HG03139 (cell line): ENCODE results near the gene ZGLP1.
A peak's percentile ranks its signal among the peaks of the same experiment; 100 is the strongest.
"Not testable (repeated sequence)": the region's sequence is repeated elsewhere in the genome, so short reads cannot be mapped to it uniquely, and the experiment has no call there.

Experiments used
- ATAC-seq: cut with Tn5 transposase; IDR thresholded peaks from one replicate; pipeline ENCODE4 v1.9.1; 2021; ENCODE audit not compliant: unreplicated experiment

The ZGLP1 gene

DNA sequence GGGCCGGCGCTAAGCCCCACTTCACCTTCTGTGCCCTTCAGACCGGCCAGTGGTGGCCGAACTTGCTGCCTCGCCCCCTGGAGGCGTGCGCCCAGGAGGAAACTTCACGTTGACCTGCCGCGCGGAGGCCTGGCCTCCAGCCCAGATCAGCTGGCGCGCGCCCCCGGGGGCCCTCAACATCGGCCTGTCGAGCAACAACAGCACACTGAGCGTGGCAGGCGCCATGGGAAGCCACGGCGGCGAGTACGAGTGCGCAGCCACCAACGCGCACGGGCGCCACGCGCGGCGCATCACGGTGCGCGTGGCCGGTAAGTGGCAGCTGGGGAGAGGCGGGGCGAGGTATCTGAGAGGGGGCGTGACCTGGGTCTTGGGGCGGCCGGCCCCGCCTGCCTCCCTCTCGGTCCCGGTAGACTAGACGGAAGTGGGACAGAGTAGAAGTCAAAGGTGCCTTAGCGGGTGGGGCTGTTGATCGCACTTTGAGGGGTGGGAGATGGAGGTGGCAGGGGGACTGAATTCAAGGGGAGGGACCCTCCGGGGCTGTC is 14.2 kb downstream of the ZGLP1 start:
- ATAC-seq = no peak

DNA sequence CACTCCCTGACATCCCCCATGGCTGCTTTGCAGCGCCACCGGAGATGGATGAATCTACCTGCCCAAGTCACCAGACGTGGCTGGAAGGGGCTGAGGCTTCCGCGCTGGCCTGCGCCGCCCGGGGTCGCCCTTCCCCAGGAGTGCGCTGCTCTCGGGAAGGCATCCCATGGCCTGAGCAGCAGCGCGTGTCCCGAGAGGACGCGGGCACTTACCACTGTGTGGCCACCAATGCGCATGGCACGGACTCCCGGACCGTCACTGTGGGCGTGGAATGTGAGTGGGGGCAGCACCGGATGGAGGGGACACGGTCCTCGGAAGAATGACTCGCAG is 15.3 kb downstream of the ZGLP1 start:
- ATAC-seq = no peak

DNA sequence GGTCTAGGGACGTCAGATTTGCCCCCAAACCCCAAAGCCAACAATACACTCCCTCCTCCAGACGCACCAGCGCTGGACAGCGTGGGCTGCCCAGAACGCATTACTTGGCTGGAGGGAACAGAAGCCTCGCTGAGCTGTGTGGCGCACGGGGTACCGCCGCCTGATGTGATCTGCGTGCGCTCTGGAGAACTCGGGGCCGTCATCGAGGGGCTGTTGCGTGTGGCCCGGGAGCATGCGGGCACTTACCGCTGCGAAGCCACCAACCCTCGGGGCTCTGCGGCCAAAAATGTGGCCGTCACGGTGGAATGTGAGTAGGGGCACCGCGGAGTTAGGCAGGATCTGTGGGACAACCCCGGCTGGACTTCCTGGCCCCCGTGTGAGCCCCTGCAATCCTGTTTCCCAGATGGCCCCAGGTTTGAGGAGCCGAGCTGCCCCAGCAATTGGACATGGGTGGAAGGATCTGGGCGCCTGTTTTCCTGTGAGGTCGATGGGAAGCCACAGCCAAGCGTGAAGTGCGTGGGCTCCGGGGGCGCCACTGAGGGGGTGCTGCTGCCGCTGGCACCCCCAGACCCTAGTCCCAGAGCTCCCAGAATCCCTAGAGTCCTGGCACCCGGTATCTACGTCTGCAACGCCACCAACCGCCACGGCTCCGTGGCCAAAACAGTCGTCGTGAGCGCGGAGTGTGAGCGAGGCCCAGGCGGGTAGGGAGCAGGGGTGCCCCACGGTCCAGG is 15.8 kb downstream of the ZGLP1 start:
- no peak for ATAC-seq

- ATAC-seq = no peak
Measured at GRCh38 chr19:10292789-10293636, 16.6 kb downstream of the ZGLP1 start.

- ATAC-seq = peak; percentile 43
Measured at GRCh38 chr19:10292206-10292788, 17.3 kb downstream of the ZGLP1 start.

GRCh38 chr19:10291554-10292205 is 17.9 kb downstream of the ZGLP1 start:
- ATAC-seq = no peak

- ATAC-seq = no peak
Measured at GRCh38 chr19:10290876-10291553, 18.6 kb downstream of the ZGLP1 start.

- no peak for ATAC-seq
Measured at GRCh38 chr19:10290357-10290875, 19.2 kb downstream of the ZGLP1 start.

DNA sequence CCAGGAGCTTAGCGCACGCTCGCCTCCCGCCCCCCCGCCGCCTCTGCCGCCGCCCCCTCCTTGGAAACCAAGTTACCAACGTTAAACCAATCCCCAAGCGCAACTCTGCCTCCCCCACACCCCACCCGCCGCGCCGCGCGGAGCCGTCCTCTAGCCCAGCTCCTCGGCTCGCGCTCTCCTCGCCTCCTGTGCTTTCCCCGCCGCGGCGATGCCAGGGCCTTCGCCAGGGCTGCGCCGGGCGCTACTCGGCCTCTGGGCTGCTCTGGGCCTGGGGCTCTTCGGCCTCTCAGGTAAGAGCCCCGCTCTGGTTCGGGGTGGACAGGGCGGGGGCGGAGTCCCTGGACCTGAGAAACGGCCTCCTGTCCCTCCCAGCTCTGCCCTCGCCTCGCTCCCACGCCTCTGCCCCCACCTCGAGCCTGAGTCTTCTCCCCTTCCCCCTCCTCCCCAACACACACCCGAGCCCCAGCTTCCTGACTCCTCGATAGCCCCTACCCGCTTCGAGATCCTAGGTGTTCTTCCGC is 19.7 kb downstream of the ZGLP1 start, which contains the start of gene ICAM5:
ICAM5 (plus strand) TSS at position 117 of the 521 bp plus-strand sequence; CDS start at position 209, 92 bp downstream.
- no peak for ATAC-seq

DNA sequence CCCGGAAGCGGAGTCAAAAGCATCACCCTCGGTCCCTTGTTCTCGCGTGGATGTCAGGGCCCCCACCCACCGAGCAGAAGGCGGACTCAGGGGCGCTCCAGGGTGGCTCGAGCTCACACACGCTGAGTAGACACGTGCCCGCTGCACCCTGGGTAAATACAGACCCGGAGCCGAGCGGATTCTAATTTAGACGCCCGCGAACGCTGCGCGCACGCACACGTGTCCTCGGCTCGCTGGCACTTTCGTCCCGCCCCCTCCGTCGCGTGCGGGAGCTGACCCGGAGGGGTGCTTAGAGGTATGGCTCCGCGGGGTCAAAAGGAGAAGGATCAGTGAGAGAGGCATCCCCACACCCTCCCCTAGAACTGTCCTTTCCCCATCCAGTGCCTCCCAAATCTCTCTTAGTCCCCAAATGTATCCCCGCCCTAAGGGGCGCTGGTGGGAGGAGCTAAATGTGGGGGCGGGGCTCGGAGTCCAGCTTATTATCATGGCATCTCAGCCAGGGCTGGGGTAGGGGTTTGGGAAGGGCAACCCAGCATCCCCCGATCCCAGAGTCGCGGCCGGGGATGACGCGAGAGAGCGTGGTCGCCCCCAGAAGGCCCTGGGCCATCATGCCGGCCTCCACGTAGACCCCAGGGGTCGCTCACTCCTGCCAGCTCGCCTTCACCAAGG is 20.3 kb downstream of the ZGLP1 start:
- no peak for ATAC-seq

GRCh38 chr19:10288662-10289166 is 20.9 kb downstream of the ZGLP1 start:
- ATAC-seq = no peak

DNA sequence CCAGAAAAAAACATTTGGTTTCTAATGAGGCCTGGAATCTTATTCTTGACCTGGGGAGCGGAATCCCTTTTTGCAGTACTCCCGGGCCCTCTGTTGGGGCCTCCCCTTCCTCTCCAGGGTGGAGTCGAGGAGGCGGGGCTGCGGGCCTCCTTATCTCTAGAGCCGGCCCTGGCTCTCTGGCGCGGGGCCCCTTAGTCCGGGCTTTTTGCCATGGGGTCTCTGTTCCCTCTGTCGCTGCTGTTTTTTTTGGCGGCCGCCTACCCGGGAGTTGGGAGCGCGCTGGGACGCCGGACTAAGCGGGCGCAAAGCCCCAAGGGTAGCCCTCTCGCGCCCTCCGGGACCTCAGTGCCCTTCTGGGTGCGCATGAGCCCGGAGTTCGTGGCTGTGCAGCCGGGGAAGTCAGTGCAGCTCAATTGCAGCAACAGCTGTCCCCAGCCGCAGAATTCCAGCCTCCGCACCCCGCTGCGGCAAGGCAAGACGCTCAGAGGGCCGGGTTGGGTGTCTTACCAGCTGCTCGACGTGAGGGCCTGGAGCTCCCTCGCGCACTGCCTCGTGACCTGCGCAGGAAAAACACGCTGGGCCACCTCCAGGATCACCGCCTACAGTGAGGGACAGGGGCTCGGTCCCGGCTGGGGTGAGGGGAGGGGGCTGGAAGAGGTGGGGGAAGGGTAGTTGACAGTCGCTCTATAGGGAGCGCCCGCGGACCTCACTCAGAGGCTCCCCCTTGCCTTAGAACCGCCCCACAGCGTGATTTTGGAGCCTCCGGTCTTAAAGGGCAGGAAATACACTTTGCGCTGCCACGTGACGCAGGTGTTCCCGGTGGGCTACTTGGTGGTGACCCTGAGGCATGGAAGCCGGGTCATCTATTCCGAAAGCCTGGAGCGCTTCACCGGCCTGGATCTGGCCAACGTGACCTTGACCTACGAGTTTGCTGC is 22.5 kb downstream of the ZGLP1 start, which contains the start of gene ICAM4:
ICAM4 (plus strand) TSS at position 153 of the 935 bp plus-strand sequence; CDS start at position 211, 58 bp downstream.
- ATAC-seq = no peak

DNA sequence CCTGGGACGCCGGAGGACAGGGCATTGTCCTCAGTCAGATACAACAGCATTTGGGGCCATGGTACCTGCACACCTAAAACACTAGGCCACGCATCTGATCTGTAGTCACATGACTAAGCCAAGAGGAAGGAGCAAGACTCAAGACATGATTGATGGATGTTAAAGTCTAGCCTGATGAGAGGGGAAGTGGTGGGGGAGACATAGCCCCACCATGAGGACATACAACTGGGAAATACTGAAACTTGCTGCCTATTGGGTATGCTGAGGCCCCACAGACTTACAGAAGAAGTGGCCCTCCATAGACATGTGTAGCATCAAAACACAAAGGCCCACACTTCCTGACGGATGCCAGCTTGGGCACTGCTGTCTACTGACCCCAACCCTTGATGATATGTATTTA is 24.2 kb downstream of the ZGLP1 start:
- no peak for ATAC-seq

DNA sequence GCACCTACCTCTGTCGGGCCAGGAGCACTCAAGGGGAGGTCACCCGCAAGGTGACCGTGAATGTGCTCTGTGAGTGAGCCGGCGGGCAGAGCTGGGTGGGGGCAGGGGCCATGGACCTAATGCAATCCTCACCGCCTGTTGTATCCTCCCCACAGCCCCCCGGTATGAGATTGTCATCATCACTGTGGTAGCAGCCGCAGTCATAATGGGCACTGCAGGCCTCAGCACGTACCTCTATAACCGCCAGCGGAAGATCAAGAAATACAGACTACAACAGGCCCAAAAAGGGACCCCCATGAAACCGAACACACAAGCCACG is 24.7 kb downstream of the ZGLP1 start:
- no peak for ATAC-seq

GRCh38 chr19:10284065-10284959 is 25.3 kb downstream of the ZGLP1 start:
- no peak for ATAC-seq

DNA sequence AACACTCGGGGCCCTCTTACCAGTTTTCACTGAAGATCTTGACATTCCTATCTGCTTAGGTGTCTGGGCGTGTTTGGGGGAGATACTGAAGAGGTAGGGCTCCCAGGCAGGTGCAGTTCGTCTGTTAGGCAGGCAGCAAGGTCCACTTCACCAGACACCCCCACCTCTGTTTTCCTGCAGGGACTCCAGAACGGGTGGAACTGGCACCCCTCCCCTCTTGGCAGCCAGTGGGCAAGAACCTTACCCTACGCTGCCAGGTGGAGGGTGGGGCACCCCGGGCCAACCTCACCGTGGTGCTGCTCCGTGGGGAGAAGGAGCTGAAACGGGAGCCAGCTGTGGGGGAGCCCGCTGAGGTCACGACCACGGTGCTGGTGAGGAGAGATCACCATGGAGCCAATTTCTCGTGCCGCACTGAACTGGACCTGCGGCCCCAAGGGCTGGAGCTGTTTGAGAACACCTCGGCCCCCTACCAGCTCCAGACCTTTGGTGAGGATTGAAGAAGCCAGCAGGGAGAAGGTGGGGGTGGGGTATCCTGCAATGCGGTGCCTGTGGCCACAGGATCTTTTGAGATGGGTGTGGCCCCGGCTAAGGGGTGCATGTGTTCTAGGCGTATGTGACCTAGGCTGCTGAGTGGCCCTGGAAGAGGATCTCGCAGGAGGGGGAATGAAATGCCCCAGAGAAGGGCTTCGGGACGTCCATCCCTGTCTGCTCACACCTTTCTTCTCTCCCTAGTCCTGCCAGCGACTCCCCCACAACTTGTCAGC is 26.1 kb downstream of the ZGLP1 start:
- no peak for ATAC-seq

- not testable (repeated sequence) for ATAC-seq
Measured at GRCh38 chr19:10282043-10282442, 27.6 kb downstream of the ZGLP1 start.
